Measurements from ENCODE around the gene SCAMP3.
"Not testable (repeated sequence)": the region's sequence is repeated elsewhere in the genome, so short reads cannot be mapped to it uniquely, and the experiment has no call there.

The SCAMP3 gene

DNA sequence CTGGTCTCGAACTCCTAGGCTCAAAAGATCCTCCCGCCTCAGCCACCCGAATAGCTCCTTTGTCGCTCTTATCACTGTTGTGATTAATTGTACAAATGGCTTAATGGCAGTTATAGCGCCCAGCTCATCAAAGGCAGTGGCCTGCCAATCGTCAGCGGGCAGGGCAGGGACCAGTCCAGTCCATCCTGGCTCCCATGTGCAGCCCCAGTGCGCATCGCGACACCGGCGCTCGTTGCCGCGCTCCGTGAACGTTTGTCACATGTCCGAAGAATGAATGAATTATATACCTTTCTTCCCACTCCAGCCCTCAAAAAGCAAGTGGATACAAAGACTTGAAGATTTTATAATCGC is 35.3 kb downstream of the SCAMP3 start:
- DNase-seq: peak in 1 of 2 experiments; percentile 49

DNA sequence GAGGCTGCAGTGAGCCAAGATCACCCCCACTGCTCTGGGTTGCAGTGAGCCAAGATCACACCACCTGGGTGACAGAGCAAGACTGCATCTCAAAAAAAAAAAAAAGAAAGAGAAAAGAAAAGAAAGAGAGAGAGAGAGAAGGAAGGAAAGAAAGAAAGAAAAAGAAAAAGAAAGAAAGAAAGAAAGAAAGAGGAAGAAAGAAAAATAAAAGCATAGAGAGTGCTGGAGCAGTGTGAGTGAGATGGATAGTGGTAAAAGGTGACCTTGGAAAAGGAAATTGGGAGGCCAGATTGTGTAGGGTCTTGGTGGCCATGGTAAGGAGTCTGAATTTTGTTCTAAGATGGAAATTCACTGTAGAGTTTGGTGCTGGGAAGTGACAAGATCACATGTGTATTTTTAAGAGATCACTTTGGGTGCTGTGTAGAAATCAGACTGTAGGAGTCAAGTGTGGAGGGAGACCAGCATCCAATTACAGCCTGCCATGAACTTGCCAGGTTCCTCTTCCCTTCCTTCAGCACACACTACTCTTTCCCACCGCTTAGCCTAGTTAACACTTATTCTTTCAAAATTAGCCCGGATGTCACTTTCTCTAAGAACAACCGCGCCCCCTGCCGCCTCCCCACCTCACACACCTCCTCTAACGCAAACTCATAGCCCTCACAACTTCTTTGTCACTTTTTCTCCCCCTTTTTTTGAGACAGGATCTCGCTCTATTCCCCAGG is 35.8 kb downstream of the SCAMP3 start:
- peak; percentile 33 to 48 for DNase-seq

DNA sequence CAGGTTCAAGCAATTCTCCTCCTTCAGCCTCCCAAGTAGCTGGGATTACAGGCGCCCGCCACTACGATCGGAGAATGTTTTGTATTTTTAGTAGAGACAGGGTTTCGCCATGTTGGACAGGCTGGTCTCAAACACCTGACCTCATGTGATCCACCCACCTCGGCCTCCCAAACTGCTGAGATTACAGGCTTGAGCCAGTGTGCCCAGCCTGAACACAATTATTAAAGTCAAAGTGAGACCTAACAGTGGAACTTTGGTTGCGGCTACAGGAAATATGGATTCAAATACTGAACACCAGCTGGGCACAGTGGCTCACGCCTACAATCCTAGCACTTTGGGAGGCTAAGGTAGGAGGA is 36.8 kb downstream of the SCAMP3 start:
- DNase-seq: not testable (repeated sequence)

DNA sequence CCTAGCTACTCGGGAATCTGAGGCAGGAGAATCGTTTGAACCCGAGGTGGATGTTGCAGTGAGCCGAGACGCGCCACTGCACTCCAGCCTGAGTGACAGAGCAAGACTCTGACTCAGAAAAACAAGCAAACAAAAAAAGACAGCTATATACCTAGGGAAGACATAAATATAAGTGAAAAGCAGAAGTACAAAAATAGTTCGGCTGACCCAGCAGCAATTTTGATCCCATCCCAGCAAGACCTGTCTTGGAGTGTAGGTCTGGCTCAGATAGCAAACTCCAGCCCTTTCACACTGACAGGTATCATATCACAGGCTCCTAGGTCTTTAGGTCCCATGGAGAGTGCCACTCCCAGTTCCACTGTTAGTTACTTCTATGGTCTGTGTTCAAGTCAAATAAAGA is 39.1 kb downstream of the SCAMP3 start:
- no peak for DNase-seq

DNA sequence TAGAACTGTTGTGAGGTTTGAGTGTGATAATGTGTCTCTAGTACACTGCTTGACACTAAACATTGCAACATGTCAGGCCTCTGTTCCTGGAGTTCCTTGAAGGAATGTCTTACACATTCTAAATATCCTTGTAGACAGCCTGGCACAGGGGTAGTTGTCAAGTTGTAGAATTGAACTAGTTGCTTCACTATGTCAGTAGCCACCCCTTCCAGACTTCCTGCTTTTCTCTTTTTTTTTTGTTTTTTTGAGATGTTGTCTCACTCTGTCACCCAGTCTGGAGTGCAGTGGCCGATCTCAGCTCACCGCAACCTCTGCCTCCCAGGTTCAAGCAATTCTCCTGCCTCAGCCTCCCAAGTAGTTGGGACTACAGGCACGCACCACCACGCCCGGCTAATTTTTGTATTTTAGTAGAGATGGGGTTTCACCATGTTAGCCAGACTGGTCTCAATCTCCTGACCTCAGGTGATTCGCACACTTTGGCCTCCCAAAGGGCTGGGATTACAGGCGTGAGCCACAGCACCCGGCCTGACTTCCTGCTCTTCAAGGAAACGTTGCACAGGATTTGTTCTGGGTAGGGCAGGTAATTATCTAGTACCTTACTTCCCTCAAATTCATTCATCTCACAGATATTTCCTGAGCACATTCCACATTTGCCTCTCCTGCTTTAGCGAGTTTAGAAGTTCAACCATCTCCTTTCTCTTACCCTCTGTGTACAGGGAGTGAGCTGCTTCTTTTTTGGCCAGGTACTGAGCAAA is 41.8 kb downstream of the SCAMP3 start:
- DNase-seq: not testable (repeated sequence)

DNA sequence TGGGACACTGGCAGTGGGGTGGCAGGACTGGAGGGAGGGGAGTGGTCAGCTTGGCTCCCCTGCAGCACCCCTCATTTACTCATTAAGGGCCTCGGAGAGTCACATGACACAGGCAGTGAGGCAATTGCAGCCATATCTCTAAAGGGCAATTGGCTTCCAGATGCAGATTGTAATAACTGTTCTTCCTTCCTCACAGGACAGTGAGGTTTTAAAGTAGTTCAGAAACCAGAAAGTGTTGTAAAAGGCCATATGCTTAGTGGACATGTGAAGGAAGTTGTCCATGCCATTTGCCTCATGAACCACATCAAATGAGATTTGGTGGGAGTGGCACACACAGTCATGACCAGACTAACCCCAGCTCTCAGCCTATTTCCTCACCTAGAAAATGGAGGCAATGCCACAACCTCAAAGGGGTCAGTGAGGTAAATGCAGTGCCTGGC is 42.5 kb downstream of the SCAMP3 start:
- DNase-seq: peak in 1 of 2 experiments; percentile 42

DNA sequence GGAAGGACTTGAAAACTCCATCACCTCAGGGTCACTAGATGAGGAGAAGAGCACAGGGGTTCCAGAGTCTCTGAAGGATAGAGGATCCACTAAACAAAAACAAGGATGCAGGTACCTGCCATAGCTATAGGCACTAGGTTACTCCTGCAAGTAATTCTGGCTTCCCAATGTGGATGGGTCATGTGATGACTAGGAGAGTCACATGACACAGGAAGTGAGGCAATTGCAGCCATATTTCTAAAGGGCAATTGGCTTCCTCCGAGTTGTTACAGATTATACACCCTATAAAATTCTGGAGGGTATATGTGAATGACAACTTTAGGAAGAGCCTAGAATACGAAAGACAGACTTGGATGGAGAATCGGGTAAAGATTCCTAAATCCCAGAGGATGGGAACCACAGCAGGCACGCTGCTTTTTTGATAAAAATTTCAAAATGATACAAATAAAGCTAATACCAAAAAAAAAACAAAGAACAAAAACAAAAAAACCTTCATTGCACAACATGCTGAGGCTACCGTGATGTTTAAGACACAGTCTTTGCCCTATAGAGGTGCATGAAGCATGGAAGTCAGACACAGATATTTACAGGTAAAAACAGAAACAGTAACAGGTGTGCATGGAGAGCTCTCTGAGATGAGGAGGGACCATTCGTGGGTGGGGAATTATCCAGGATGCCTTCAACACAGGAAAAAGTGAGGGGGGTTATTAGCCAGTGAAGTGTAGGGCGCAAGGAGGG is 43.1 kb downstream of the SCAMP3 start:
- peak; percentile 62 to 77 for DNase-seq

DNA sequence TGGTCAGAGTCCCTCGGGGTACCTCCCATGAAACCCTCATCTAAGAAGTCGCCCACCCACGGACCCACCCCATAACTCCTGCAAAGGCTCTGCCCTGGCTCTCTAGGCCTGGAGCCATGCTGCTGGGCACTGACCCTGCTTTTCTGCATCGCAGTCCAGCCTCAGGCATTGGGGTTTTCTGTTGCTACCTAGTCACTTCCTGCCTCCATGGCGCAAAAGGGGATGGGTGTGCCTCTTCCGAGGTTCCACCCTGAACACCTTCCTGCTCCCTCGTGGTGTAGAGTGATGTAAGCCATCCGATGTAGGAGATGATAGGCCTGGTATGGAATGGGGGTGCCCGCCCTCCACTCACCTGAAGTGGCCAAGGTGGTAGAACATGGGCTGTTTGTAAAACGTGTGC is 47.5 kb downstream of the SCAMP3 start:
- DNase-seq: not testable (repeated sequence)

DNA sequence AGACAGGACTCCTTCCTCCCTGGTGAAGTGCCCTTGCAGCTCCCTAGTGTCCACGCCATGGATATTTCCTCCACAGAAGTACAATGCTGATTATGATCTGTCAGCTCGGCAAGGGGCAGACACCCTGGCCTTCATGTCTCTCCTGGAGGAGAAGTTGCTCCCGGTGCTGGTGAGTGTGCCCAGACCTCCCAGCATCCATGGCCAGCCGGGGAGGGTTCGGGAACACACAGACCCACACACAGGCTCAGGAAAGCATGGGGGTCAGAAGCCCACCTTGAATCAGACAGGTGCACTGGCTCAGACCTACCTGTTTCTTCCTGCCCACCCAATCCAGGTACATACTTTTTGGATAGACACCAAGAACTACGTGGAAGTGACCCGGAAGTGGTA is 50.1 kb downstream of the SCAMP3 start:
- DNase-seq: not testable (repeated sequence)

DNA sequence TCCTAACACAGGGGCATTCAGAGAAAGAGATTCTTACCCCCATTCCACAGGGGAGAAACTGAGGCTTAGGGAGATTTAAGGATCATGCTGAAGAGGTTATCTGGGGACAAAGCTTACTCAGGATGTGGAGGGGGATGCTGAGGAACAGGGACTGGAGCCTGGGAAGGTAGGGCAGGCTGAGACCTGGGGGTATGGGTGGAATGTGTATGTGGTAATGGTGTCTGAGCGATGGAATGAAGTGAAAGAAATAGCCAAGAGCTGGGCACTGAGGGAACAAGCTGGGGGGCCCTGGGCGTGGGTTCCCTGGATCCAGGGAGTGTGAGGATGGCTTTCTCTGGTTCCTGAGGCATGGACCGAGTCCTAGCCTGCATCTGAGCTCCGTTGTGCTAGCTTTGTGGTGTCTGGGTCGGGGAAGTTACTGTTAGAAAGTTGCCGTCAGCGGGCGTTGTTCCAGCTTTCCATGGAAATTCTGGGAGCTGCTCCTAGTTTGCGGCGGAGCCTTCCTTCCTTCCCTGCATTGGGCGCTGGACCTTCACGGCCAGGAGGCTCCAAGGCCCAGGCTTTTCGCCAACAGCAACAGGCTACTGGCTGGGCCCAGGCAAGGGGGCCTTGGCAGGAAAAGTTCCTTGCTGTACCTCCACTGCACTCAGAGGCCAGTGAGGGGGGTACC is 50.6 kb downstream of the SCAMP3 start:
- DNase-seq: not testable (repeated sequence)

DNA sequence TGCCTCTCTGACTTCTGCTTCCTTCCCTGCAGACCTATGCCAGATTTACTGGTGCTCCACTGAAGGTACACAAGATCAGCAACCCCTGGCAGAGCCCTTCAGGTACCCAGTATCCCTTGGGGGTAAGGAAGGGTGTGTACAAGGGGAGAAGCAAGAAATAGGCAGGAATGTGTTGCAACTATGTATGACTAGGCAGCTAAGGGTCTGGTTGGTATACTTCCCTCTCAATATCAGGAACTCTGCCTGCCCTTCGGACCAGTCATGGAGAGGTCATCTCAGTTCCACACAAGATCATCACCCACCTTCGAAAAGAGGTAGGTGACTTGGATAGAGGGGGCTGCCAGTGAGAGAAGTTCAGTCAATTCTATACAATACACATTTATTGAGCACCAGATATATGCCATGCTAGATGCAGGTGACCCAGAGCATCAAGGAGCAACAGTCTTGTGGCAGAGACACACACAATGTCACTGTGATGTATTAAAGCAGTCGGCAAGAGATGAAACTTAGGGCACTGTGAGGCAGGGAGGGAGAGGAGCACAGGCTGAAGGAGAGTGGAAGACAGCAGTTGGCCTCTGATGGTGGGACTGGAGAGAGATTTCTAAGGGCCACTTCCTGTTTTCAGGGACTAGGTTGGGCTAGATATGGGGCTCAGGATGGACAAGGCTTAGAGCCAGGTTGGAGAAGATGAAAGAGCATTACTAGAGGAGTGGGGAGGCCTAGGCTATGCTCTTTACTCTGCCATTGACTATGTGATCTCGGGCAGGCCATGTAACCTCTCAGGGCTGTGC is 51.7 kb downstream of the SCAMP3 start:
- no peak for DNase-seq

DNA sequence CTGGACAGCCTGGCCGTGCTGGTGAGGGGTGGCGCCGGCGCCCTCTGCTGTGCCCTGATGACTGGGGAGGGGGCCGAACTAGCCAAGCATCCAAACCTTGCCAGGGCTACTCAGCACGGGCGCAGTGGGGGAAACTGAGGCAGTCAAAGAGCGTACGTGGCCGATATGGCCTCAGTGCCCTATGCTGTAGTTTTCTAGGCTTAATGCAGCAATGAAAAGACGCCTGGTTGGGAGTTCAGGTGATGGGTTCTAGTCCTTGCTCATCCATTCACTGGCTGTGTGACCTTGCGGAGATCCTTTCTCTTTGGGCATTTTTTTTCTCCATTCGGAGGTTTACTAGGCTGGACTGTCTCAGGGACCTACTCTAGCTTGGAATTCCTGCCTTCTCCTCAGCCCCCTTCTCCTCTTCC is 52.8 kb downstream of the SCAMP3 start:
- DNase-seq: no peak

DNA sequence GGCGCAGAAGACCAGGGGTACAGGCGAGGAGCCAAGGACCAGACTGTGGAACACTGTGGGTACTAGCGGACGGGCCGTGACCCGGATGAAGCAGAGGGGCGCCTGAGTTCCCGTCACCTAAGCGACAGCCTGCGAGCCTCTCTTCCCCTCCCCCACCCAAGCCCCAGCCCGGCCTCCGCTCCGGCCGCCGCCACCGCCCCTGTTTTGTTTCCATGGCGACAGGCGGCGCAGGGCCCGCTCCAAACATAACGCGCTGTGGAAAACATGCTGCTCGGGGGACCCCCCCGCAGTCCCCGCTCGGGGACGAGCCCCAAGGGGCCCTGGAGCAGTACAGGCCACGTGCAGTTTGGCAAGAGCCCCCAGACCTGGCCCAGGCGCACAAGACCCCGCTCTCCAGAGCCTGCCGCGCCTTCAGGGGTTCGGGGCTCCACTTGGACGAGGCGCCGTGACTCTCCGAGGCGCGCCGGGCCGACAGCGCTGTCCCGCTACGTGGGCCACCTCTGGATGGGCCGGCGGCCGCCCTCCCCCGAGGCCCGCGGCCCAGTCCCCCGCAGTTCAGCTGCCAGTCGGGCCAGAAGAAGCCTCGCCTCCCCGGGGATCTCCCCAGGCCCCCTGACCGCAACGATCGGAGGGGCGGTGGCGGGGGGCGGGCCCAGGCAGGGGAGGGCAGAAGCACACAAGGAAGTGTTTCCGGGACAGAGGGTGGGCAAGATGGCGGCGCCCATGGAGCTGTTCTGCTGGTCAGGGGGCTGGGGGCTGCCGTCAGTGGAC is 53.4 kb downstream of the SCAMP3 start, which contains the start of gene MTX1:
Gene MTX1 (plus strand): TSS at position 155 of the 771 bp plus-strand sequence. CDS start 110 bp downstream, at position 265.
- peak; percentile 78 to 82 for DNase-seq

DNA sequence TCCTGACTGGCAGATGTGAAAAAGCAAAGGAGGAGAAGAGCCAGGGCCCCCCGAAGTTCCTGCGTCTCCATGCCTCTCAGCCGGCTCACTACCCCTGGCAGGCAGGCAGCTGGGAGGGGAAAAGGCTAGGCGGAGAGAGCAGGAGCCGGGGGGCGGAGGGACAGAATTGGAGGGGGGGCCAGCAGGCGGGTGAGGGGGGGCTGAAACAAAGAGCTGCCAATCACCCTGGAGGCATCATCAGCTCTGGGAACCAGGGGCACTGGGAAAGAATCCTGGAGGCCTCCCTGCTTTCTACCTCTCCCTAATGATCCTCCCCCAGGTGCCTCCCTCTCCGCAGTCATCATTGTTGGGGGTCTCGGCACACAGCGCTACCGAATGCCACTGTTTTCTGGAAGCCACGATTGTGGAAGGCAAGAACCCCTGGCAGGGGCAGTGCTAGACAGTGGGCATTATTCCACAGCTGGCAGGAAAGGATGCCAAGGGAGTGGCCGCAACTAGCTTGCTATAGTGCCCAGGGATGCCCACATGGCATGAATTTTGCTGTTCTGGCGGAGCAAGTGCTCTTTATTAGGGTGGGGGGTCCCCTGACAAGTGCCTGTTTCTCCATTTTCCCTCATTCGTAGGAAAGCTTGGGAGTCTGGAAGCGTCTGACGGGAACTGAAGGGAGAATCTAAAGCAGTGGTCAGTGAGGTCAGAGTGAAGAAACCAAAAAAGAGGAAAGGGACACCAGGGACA is 54.2 kb downstream of the SCAMP3 start, which contains the start of gene THBS3:
Gene THBS3 (minus strand): TSS at position 92 of the 735 bp plus-strand sequence. CDS start 21 bp downstream, at position 71.
- no peak for DNase-seq

DNA sequence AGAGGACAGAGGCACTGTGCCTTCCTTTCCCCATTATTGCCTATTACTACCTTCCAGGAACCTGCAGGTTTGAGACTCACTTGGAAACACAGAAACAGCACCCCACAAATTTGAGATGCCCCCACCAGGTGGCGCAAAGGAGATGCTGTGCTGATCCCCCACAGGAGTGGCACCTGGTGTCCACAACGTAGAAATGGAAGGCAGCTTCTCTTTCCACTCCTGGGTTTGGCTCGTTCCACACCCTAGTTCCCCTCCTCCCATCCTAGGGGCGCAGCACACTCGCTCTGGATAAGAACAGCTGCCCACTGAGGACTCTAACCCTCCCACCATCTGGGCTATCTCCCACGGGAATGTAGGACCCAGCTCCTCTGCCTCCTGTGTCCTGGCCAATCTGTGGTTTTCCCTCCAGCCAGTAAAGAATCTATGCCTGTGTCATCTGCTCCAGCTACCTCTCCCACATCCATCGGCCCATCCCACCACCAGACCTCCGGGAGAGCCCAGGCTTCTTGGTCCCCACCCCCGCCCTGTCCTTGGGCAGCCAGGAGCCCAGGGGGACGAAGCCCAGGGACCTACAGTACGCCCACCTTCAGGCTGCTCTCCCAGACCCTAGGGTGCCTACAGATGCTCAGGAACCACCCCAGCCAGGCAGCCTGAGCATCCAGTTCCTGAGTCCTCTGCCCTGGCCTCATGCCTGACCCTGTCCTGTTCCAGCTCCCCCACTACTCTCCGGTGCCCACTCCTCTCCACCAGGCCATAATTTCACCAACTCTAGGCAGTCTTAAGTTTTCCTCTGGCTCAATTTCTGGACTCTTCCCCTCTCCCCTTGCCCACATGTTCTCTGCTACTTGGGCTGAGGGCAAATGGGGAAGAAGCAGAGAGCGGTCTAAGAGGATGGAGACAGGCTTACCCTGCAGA is 55.0 kb downstream of the SCAMP3 start:
- DNase-seq: peak; percentile 64 to 70

Data from NCI-H1930 (cell line).